IMR-90 (cell line): ENCODE results near the gene PCARE.

ENCODE experiments used
- CEBPB ChIP-seq: IDR thresholded peaks from 2 replicates; pipeline ENCODE4 v1.6.1; 2012; ENCODE audit warnings: low read depth, low read length, improper control_type of control experiment
- FOS ChIP-seq: fragments of 150-350 bp; IDR thresholded peaks from 2 replicates; pipeline ENCODE4 v1.6.1; 2016; ENCODE audit warnings: low read depth, low read length
- MXI1 ChIP-seq: IDR thresholded peaks from 2 replicates; pipeline ENCODE4 v1.6.1; 2012; ENCODE audit warnings: low read depth, mild to moderate bottlenecking, low read length, moderate library complexity, borderline replicate concordance
- POLR2A ChIP-seq: IDR thresholded peaks from 2 replicates; pipeline ENCODE4 v1.6.1; 2012; ENCODE audit warnings: mild to moderate bottlenecking, low read depth, low read length
- RAD21 ChIP-seq: IDR thresholded peaks from 2 replicates; pipeline ENCODE4 v1.6.1; 2012; ENCODE audit warnings: low read length, improper control_type of control experiment
- RFX5 ChIP-seq: IDR thresholded peaks from 2 replicates; pipeline ENCODE4 v1.8.0; 2012; ENCODE audit warnings: low read depth, mild to moderate bottlenecking, low read length, moderate library complexity
- TF ChIP-seq, protein P1 (sequence below): conservative IDR thresholded peaks from 2 replicates; pipeline ENCODE4 v1.5.1; 2012; ENCODE audit warnings: mild to moderate bottlenecking, low read depth, low read length, improper control_type of control experiment

DNA sequence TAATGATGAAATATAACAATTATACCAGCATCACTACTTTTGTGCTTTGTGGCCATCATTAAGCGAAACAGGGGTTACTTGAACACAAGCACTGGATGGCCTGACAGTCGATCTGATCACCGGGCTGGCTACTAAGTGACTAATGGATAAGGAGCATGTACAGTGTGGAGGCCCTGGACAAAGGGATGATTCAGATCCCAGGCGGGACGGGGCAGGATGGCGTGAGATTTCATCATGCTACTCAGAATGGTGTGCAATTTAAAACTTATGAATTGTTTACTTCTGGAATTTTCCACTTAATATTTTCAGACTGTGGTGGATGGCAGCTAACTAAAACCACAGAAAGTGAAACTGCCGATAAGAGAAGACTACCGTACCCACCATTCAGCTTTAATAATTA, 33.9 kb upstream of the PCARE start:
- TF ChIP-seq, protein P1, sequence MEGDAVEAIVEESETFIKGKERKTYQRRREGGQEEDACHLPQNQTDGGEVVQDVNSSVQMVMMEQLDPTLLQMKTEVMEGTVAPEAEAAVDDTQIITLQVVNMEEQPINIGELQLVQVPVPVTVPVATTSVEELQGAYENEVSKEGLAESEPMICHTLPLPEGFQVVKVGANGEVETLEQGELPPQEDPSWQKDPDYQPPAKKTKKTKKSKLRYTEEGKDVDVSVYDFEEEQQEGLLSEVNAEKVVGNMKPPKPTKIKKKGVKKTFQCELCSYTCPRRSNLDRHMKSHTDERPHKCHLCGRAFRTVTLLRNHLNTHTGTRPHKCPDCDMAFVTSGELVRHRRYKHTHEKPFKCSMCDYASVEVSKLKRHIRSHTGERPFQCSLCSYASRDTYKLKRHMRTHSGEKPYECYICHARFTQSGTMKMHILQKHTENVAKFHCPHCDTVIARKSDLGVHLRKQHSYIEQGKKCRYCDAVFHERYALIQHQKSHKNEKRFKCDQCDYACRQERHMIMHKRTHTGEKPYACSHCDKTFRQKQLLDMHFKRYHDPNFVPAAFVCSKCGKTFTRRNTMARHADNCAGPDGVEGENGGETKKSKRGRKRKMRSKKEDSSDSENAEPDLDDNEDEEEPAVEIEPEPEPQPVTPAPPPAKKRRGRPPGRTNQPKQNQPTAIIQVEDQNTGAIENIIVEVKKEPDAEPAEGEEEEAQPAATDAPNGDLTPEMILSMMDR = no peak
- TF ChIP-seq FOS (0 out of 2 replicates have a peak, but pooled peaks have one; percentile 60), CEBPB (peak; percentile 94), POLR2A (peak; percentile 54), RAD21 (no peak), MXI1 (peak; percentile 39; the same call in 1 of the 2 replicates), RFX5 (no peak)
